ENCODE measurements around the gene SH3BP5. TPM values are rescaled to one million over a fixed set of nuclear protein-coding genes. Genes with fewer than 3 reads are reported as not detected.

The SH3BP5 gene
- total and polyA plus RNA-seq, 9 donors = 80.4 to 205 (median 142) TPM

GRCh38 chr3:15206662-15207576 is 125.5 kb downstream of the SH3BP5 start:
- no peak for TF ChIP-seq CTCF (IDR thresholded peaks at IDR 0.05)
- TF ChIP-seq POLR2A (IDR thresholded peaks at IDR 0.05) = no peak
- TF ChIP-seq EP300 (IDR thresholded peaks at IDR 0.05) = no peak
- Histone ChIP-seq H3K27me3 (no peaks in the 10 kb centered on the region), H3K4me1 (ENCODE audit: insufficient read depth) (peaks cover 6% of the 10 kb centered on the region), H3K27ac (peak overlapping the region; percentile 92 to 95), H3K4me3 (peak overlapping the region; percentile 52), H3K36me3 (no peaks in the 10 kb centered on the region), H3K9me3 (no peaks in the 10 kb centered on the region)
- 1% methylated on average over 30 of the region's 30 CpGs for WGBS, 3 donors
- intact Hi-C loops (cut with DNase I) = loop anchor here in 2 of 4 donors (5.0 to 10.0 kb wide), 3 partner anchors 175 to 358 kb away; no protein-coding TSS in a partner anchor
- DNase-seq = peak in 3 of 5 donors; percentile 11 to 28 (median 20)

GRCh38 chr3:15205934-15206661 is 126.3 kb downstream of the SH3BP5 start, which contains the start of gene CAPN7:
CAPN7 (plus strand) TSS chr3:15206246; CDS start chr3:15206496, 250 bp downstream.
- intact Hi-C loops (cut with DNase I) = loop anchor here in 2 of 4 donors (5.0 to 10.0 kb wide), 3 partner anchors 176 to 359 kb away; no protein-coding TSS in a partner anchor
- Histone ChIP-seq H3K9me3 (no peaks in the 10 kb centered on the region), H3K36me3 (no peaks in the 10 kb centered on the region), H3K27ac (peak within 1 kb of the TSS; percentile 92 to 95), H3K4me3 (peak within 1 kb of the TSS; percentile 52), H3K27me3 (no peaks in the 10 kb centered on the region), H3K4me1 (ENCODE audit: insufficient read depth) (peaks cover 4% of the 10 kb centered on the region)
- TF ChIP-seq EP300 (IDR thresholded peaks at IDR 0.05) (no peak), CTCF (IDR thresholded peaks at IDR 0.05) (peak in 2 of 3 donors; percentile 27 to 63), POLR2A (IDR thresholded peaks at IDR 0.05) (peak; percentile 86)
- peak; percentile 93 to 97 (median 94) for DNase-seq
- 0 to 1% (median 0%) methylated on average over 44 to 92 of the region's 92 CpGs for WGBS, 3 donors

GRCh38 chr3:15205482-15205933 is 126.9 kb downstream of the SH3BP5 start:
- no peaks in the 10 kb centered on the region for H3K36me3 ChIP-seq
- intact Hi-C loops (cut with DNase I) = loop anchor here in 2 of 4 donors (5.0 to 10.0 kb wide), 3 partner anchors 177 to 359 kb away; no protein-coding TSS in a partner anchor
- H3K27me3 ChIP-seq = no peaks in the 10 kb centered on the region
- 1 to 5% (median 4%) methylated on average over 3 of the region's 3 CpGs for WGBS, 3 donors
- TF ChIP-seq CTCF (IDR thresholded peaks at IDR 0.05) = no peak
- TF ChIP-seq POLR2A (IDR thresholded peaks at IDR 0.05) = no peak
- TF ChIP-seq EP300 (IDR thresholded peaks at IDR 0.05) = no peak
- H3K4me1 ChIP-seq (ENCODE audit: insufficient read depth) = peaks cover 2% of the 10 kb centered on the region
- no peaks in the 10 kb centered on the region for H3K9me3 ChIP-seq
- DNase-seq = no peak
- H3K27ac ChIP-seq = peak overlapping the region; percentile 92 to 95
- H3K4me3 ChIP-seq = peak overlapping the region; percentile 52

Small RNA genes within 50 kb of the gene (small RNA-seq; reads per million reads assigned to genes)
- gene HMGN2P7 = not detected
- not detected for gene RNU6-454P

Other genes starting within 250 kb of the SH3BP5 start
- gene RBSN, start 233.4 kb downstream of the SH3BP5 start, total RNA-seq = 10 to 100 TPM; 14.4 to 36.5 (median 31.1) TPM
- 10 to 100 TPM; 13.5 to 31.5 TPM for gene RBSN, start 233.4 kb downstream of the SH3BP5 start, polyA plus RNA-seq
- gene CAPN7, start 126.3 kb downstream of the SH3BP5 start, total RNA-seq = 10 to 100 TPM; 44.1 to 70.4 (median 54.8) TPM
- gene CAPN7, start 126.3 kb downstream of the SH3BP5 start, polyA plus RNA-seq = 10 to 100 TPM; 20.7 to 32.0 TPM
- gene METTL6, start 95.0 kb upstream of the SH3BP5 start, total RNA-seq = 10 to 100 TPM; 16.1 to 25.6 (median 23.0) TPM
- 10 to 100 TPM; 13.0 to 15.1 TPM for gene METTL6, start 95.0 kb upstream of the SH3BP5 start, polyA plus RNA-seq
- 10 to 100 TPM in 5 of 7 donors, 1 to 10 TPM in 2; 8.5 to 16.0 (median 11.9) TPM for gene EAF1, start 95.0 kb upstream of the SH3BP5 start, total RNA-seq
- 10 to 100 TPM in 1 of 2 donors, 1 to 10 TPM in 1; 5.4 to 13.8 TPM for gene EAF1, start 95.0 kb upstream of the SH3BP5 start, polyA plus RNA-seq
- gene COLQ, start 189.1 kb upstream of the SH3BP5 start, total RNA-seq = 1 to 10 TPM; 1.9 to 6.1 (median 3.6) TPM
- gene COLQ, start 189.1 kb upstream of the SH3BP5 start, polyA plus RNA-seq = 1 to 10 TPM; 1.9 to 2.8 TPM